HG02970 (cell line): Measurements from ENCODE around the gene RAB4A.

Experiments used
- ATAC-seq: cut with Tn5 transposase; IDR thresholded peaks from one replicate; pipeline ENCODE4 v1.9.1; 2021; ENCODE audit warnings: mild to moderate bottlenecking, moderate library complexity, moderate number of reproducible peaks; ENCODE audit not compliant: unreplicated experiment, low FRiP score

Gene RAB4A

GRCh38 chr1:229270547-229271447 is at the start of gene RAB4A:
RAB4A (plus strand) TSS chr1:229271111; CDS start chr1:229271340, 229 bp downstream.
- ATAC-seq: peak; percentile 93

- no peak for ATAC-seq
Observed at GRCh38 chr1:229222081-229222480, 48.8 kb upstream of the RAB4A start.

GRCh38 chr1:229223498-229223897 is 47.4 kb upstream of the RAB4A start:
- ATAC-seq: no peak

- no peak for ATAC-seq
Observed at GRCh38 chr1:229224308-229224707, 46.6 kb upstream of the RAB4A start.

GRCh38 chr1:229225331-229225782 is 45.6 kb upstream of the RAB4A start:
- ATAC-seq: no peak

- no peak for ATAC-seq
Observed at GRCh38 chr1:229226796-229227195, 44.1 kb upstream of the RAB4A start.

- ATAC-seq: no peak
Observed at GRCh38 chr1:229227298-229227919, 43.5 kb upstream of the RAB4A start.

GRCh38 chr1:229228522-229228921 is 42.4 kb upstream of the RAB4A start:
- ATAC-seq: no peak

- no peak for ATAC-seq
Observed at GRCh38 chr1:229229137-229229720, 41.7 kb upstream of the RAB4A start.

- ATAC-seq: no peak
Observed at GRCh38 chr1:229229721-229230139, 41.2 kb upstream of the RAB4A start.

GRCh38 chr1:229230140-229230892 is 40.6 kb upstream of the RAB4A start:
- ATAC-seq: no peak

GRCh38 chr1:229230893-229231753 is 39.8 kb upstream of the RAB4A start:
- no peak for ATAC-seq

GRCh38 chr1:229231754-229232119 is 39.2 kb upstream of the RAB4A start:
- no peak for ATAC-seq

GRCh38 chr1:229234870-229235472 is 35.9 kb upstream of the RAB4A start:
- ATAC-seq: no peak

- ATAC-seq: no peak
Observed at GRCh38 chr1:229237320-229237719, 33.6 kb upstream of the RAB4A start.

GRCh38 chr1:229238231-229238630 is 32.7 kb upstream of the RAB4A start:
- ATAC-seq: no peak

GRCh38 chr1:229238674-229239415 is 32.1 kb upstream of the RAB4A start:
- ATAC-seq: no peak

GRCh38 chr1:229240532-229240931 is 30.4 kb upstream of the RAB4A start:
- ATAC-seq: no peak

GRCh38 chr1:229241390-229241789 is 29.5 kb upstream of the RAB4A start:
- ATAC-seq: no peak
